Epithelial cell of umbilical artery (primary cell): ENCODE data around the gene HIPK1. TPM values are rescaled to one million over a fixed set of nuclear protein-coding genes. Genes with fewer than 3 reads are reported as not detected.

Source experiments
- total RNA-seq: library from RNA; depleted of rRNA; stranded (reverse); fragments of >200 nt; gene quantifications from 2 replicates; pipeline ENCODE4 v1.2.3, GENCODE V29; 2014

Gene HIPK1
- total RNA-seq = 21.1 and 26.1 TPM in 2 replicates

GRCh38 chr1:113928941-113929749 is at the start of gene HIPK1:
Gene HIPK1 (plus strand): TSS chr1:113929324.

GRCh38 chr1:113887402-113888175 is 41.5 kb upstream of the HIPK1 start, which contains the start of gene BCL2L15:
Gene BCL2L15 (minus strand): TSS chr1:113887581. CDS start chr1:113887375, 206 bp downstream.

GRCh38 chr1:113904674-113905434 is 24.3 kb upstream of the HIPK1 start, which contains the start of the genes AP4B1 and DCLRE1B:
Gene AP4B1 (minus strand): TSS chr1:113904799. CDS start chr1:113904717, 82 bp downstream.
Gene DCLRE1B (plus strand): TSS chr1:113905326. CDS start chr1:113905587, 261 bp downstream.

GRCh38 chr1:113978863-113979702 is 50.0 kb downstream of the HIPK1 start, which contains the start of gene OLFML3:
Gene OLFML3 (plus strand): TSS chr1:113979474. CDS start chr1:113979517, 43 bp downstream.

Other genes with a start within 250 kb of the HIPK1 start
- 41.9 and 52.1 TPM in 2 replicates for gene PHTF1, start 169.8 kb upstream of the HIPK1 start, total RNA-seq
- gene RSBN1, start 116.8 kb upstream of the HIPK1 start, total RNA-seq = 8.1 and 10.0 TPM in 2 replicates
- 2.7 and 5.2 TPM in 2 replicates for gene PTPN22, start 57.6 kb upstream of the HIPK1 start, total RNA-seq
- under 0.01 and 1.6 TPM in 2 replicates for gene BCL2L15, start 41.7 kb upstream of the HIPK1 start, total RNA-seq
- gene AP4B1, start 24.5 kb upstream of the HIPK1 start, total RNA-seq = 38.0 and 40.9 TPM in 2 replicates
- gene DCLRE1B, start 24.0 kb upstream of the HIPK1 start, total RNA-seq = 1.9 and 2.3 TPM in 2 replicates
- gene OLFML3, start 50.1 kb downstream of the HIPK1 start, total RNA-seq = 1.3 and 3.3 TPM in 2 replicates
- not detected in 2 replicates for gene SYT6, start 224.5 kb downstream of the HIPK1 start, total RNA-seq